Gastroesophageal sphincter (tissue), 4 donors: Measurements from ENCODE around the gene CEP83. TPM values are rescaled to one million over a fixed set of nuclear protein-coding genes. Genes with fewer than 3 reads are reported as not detected.

ENCODE experiments used
- ATAC-seq: fragments of 150-250 bp; one replicate; pipeline ENCODE4 v1.9.1; 2016; ENCODE audit warnings: mild to moderate bottlenecking, moderate library complexity
- H3K27ac ChIP-seq, 4 donors: fragments of 200-600 bp; sonication (generic) in 3 of 4; 1 replicate in 3 of 4; 2 replicates in 1 of 4; pipeline ENCODE4 v1.5.1; 2016 to 2019
- H3K27me3 ChIP-seq: fragments of 200-600 bp; sonication (generic); one replicate; pipeline ENCODE4 v1.5.1; 2019
- H3K36me3 ChIP-seq, 2 donors: fragments of 200-600 bp; sonication (generic); one replicate each; pipeline ENCODE4 v1.5.1; 2019; ENCODE audit warnings: control low read depth in 1 of 2
- H3K4me1 ChIP-seq, 3 donors: fragments of 200-600 bp; sonication (generic); 1 replicate in 2 of 3; 2 replicates in 1 of 3; pipeline ENCODE4 v1.5.1; 2016 to 2019; ENCODE audit warnings: control low read depth in 2 of 3
- H3K4me3 ChIP-seq, 2 donors: fragments of 200-600 bp; sonication (generic); one replicate each; pipeline ENCODE4 v1.5.1; 2019; ENCODE audit warnings: mild to moderate bottlenecking in 1 of 2, moderate library complexity in 1 of 2
- H3K9me3 ChIP-seq, 3 donors: fragments of 200-600 bp; sonication (generic); one replicate each; pipeline ENCODE4 v1.5.1; 2017 to 2019; ENCODE audit warnings: control low read depth in 2 of 3
- CTCF ChIP-seq, 4 experiments: fragments of 200-600 bp in 2 of 4; fragments of 450-650 bp in 2 of 4; sonication (generic) in 1 of 4; IDR thresholded peaks; one replicate each; pipeline ENCODE4 v1.5.1; 2017 to 2019; ENCODE audit warnings: antibody characterized with exemption in 4 of 4, mild to moderate bottlenecking in 2 of 4, moderate library complexity in 2 of 4
- EP300 ChIP-seq: sonication (generic); formaldehyde crosslinking; IDR thresholded peaks from one replicate; pipeline ENCODE4 v1.6.1; 2017; ENCODE audit warnings: antibody characterized with exemption, mild to moderate bottlenecking
- POLR2A ChIP-seq, 2 donors: fragments of 450-650 bp; IDR thresholded peaks; one replicate each; pipeline ENCODE4 v1.6.1; 2017; ENCODE audit warnings: antibody characterized with exemption in 2 of 2, mild to moderate bottlenecking in 2 of 2, moderate library complexity in 1 of 2
- POLR2AphosphoS5 ChIP-seq: sonication (generic); formaldehyde crosslinking; IDR thresholded peaks from one replicate; pipeline ENCODE4 v1.6.1; 2017; ENCODE audit warnings: antibody characterized with exemption
- WGBS, 2 donors: methylation state at CpG; one replicate each; pipeline ENCODE4 v1.1.5; 2018; ENCODE audit warnings: low coverage in 1 of 2; 5-methylcytosine and 5-hydroxymethylcytosine counted together
- total RNA-seq, 4 donors: library from RNA; depleted of rRNA; stranded (reverse); fragments of >200 nt; gene quantifications; one replicate each; pipeline ENCODE4 v1.1.0, GENCODE V29; 2016

Gene CEP83
- total RNA-seq, 4 donors from 2014 or later, result 6.3 to 24.8 (median 11.3) TPM

- Histone ChIP-seq H3K27me3 (no peaks in the 10 kb centered on the region), H3K4me1 (no peaks in the 10 kb centered on the region), H3K4me3 (no peak overlapping the region), H3K9me3 (peaks cover 0 to 26% (median 0%) of the 10 kb centered on the region in 3 donors), H3K36me3 (peaks cover 0 to 20% of the 10 kb centered on the region in 2 donors), H3K27ac (no peak overlapping the region)
- TF ChIP-seq POLR2A (IDR thresholded peaks at IDR 0.05), result no peak
- TF ChIP-seq CTCF (IDR thresholded peaks at IDR 0.05), result no peak
- TF ChIP-seq POLR2AphosphoS5, result no peak
- TF ChIP-seq EP300, result no peak
- ATAC-seq, result no peak
- 97 to 100% methylated on average over 2 of the region's 2 CpGs for WGBS, 2 donors
Observed at GRCh38 chr12:94362653-94363052, 97.0 kb downstream of the CEP83 start.

GRCh38 chr12:94359761-94360160, 99.9 kb downstream of the CEP83 start:
- peaks cover 0 to 34% of the 10 kb centered on the region in 2 donors for H3K36me3 ChIP-seq
- no peak for ATAC-seq
- no peak overlapping the region for H3K27ac ChIP-seq
- TF ChIP-seq CTCF (IDR thresholded peaks at IDR 0.05) (no peak), EP300 (no peak), POLR2AphosphoS5 (no peak), POLR2A (IDR thresholded peaks at IDR 0.05) (no peak)
- H3K4me3 ChIP-seq, result no peak overlapping the region
- peaks cover 0 to 26% (median 0%) of the 10 kb centered on the region in 3 donors for H3K9me3 ChIP-seq
- WGBS, 2 donors, result 87 to 97% methylated on average over 3 to 5 of the region's 5 CpGs
- no peaks in the 10 kb centered on the region for H3K27me3 ChIP-seq
- H3K4me1 ChIP-seq, result no peaks in the 10 kb centered on the region

GRCh38 chr12:94353130-94353529, 106.5 kb downstream of the CEP83 start:
- TF ChIP-seq EP300 (no peak), POLR2AphosphoS5 (no peak), CTCF (IDR thresholded peaks at IDR 0.05) (no peak), POLR2A (IDR thresholded peaks at IDR 0.05) (no peak)
- Histone ChIP-seq H3K4me1 (no peaks in the 10 kb centered on the region), H3K27me3 (no peaks in the 10 kb centered on the region), H3K4me3 (no peak overlapping the region), H3K27ac (no peak overlapping the region), H3K36me3 (peaks cover 0 to 60% of the 10 kb centered on the region in 2 donors), H3K9me3 (peaks cover 0 to 59% (median 0%) of the 10 kb centered on the region in 3 donors)
- no peak for ATAC-seq
- WGBS, 2 donors, result 100% methylated on average over 1 of the region's 1 CpG

GRCh38 chr12:94340573-94340972, 119.1 kb downstream of the CEP83 start:
- Histone ChIP-seq H3K9me3 (no peaks in the 10 kb centered on the region), H3K36me3 (peaks cover 0 to 8% of the 10 kb centered on the region in 2 donors), H3K4me1 (no peaks in the 10 kb centered on the region), H3K4me3 (no peak overlapping the region), H3K27ac (no peak overlapping the region), H3K27me3 (no peaks in the 10 kb centered on the region)
- WGBS, 2 donors, result 100% methylated on average over 1 of the region's 6 CpGs; no CpG with 5 or more reads in 1 of the 2 donors
- no peak for TF ChIP-seq EP300
- no peak for TF ChIP-seq POLR2A (IDR thresholded peaks at IDR 0.05)
- TF ChIP-seq POLR2AphosphoS5, result no peak
- no peak for TF ChIP-seq CTCF (IDR thresholded peaks at IDR 0.05)
- ATAC-seq, result no peak

GRCh38 chr12:94338006-94338794, 121.5 kb downstream of the CEP83 start:
- no peak overlapping the region for H3K4me3 ChIP-seq
- H3K9me3 ChIP-seq, result no peaks in the 10 kb centered on the region
- H3K36me3 ChIP-seq, result no peaks in the 10 kb centered on the region
- H3K4me1 ChIP-seq, result no peaks in the 10 kb centered on the region
- WGBS, 2 donors, result 83 to 91% methylated on average over 4 of the region's 4 CpGs
- TF ChIP-seq CTCF (IDR thresholded peaks at IDR 0.05) (no peak), POLR2A (IDR thresholded peaks at IDR 0.05) (no peak), POLR2AphosphoS5 (no peak), EP300 (no peak)
- ATAC-seq, result no peak
- no peaks in the 10 kb centered on the region for H3K27me3 ChIP-seq
- H3K27ac ChIP-seq, result no peak overlapping the region
